Endothelial cell (in vitro differentiated cells): ENCODE measurements around the gene KRTAP5-9. TPM values are rescaled to one million over a fixed set of nuclear protein-coding genes. Genes with fewer than 3 reads are reported as not detected.

Experiments used
- DNase-seq: peaks from one replicate; pipeline ENCODE4 v3.0.0; 2021; ENCODE audit warnings: low spot score
- H3K27ac Mint-ChIP-seq: one replicate; pipeline ENCODE4 v1.8.0; 2021; ENCODE audit warnings: mixed read lengths, inconsistent platforms; ENCODE audit not compliant: unreplicated experiment
- H3K27me3 Mint-ChIP-seq: one replicate; pipeline ENCODE4 v1.8.0; 2021; ENCODE audit warnings: mild to moderate bottlenecking, moderate library complexity, mixed read lengths, inconsistent platforms; ENCODE audit not compliant: unreplicated experiment
- H3K36me3 Mint-ChIP-seq: one replicate; pipeline ENCODE4 v1.8.0; 2021; ENCODE audit warnings: mild to moderate bottlenecking, low read depth, mixed read lengths, inconsistent platforms; ENCODE audit not compliant: unreplicated experiment
- H3K4me1 Mint-ChIP-seq: one replicate; pipeline ENCODE4 v1.8.0; 2021; ENCODE audit warnings: mild to moderate bottlenecking, mixed read lengths, inconsistent platforms; ENCODE audit not compliant: unreplicated experiment
- H3K4me3 Mint-ChIP-seq: one replicate; pipeline ENCODE4 v1.8.0; 2021; ENCODE audit warnings: mild to moderate bottlenecking, mixed read lengths, inconsistent platforms; ENCODE audit not compliant: unreplicated experiment
- H3K9me3 Mint-ChIP-seq: one replicate; pipeline ENCODE4 v1.8.0; 2021; ENCODE audit warnings: mixed read lengths, inconsistent platforms; ENCODE audit not compliant: unreplicated experiment
- CTCF ChIP-seq: fragments of 200-600 bp; sonication (generic); IDR thresholded peaks from one replicate; pipeline ENCODE4 v1.5.0; 2021; ENCODE audit warnings: antibody characterized with exemption; ENCODE audit not compliant: unreplicated experiment
- total RNA-seq: library from RNA; stranded (reverse); fragmentation: NEBNext Ultra II Directional; extraction: Animal tissue kit (Norgen Biotek cat#: 25700); gene quantifications from one replicate; pipeline ENCODE4 v1.2.1, GENCODE V29; 2021; ENCODE audit not compliant: unreplicated experiment

Gene KRTAP5-9
- total RNA-seq, 1 donor from 2014 or later, result 0.80 TPM

GRCh38 chr11:71542382-71542781, 5.8 kb upstream of the KRTAP5-9 start:
- TF ChIP-seq CTCF, result no peak

GRCh38 chr11:71542879-71543777, 5.1 kb upstream of the KRTAP5-9 start:
- TF ChIP-seq CTCF, result no peak
- Mint-ChIP-seq H3K4me3 (no peak overlapping the region), H3K27me3 (peaks cover 12% of the 10 kb centered on the region), H3K27ac (no peak overlapping the region), H3K36me3 (peaks cover 4% of the 10 kb centered on the region), H3K9me3 (peaks cover 6% of the 10 kb centered on the region), H3K4me1 (peaks cover 34% of the 10 kb centered on the region)
- DNase-seq, result no peak

More at GRCh38 chr11:71542382-71542781, 5.8 kb upstream of the KRTAP5-9 start:
- Mint-ChIP-seq H3K4me1 (peaks cover 28% of the 10 kb centered on the region), H3K27me3 (peaks cover 9% of the 10 kb centered on the region), H3K27ac (no peak overlapping the region), H3K4me3 (no peak overlapping the region), H3K9me3 (peaks cover 6% of the 10 kb centered on the region), H3K36me3 (peaks cover 4% of the 10 kb centered on the region)
- DNase-seq, result no peak

- Mint-ChIP-seq H3K4me3 (no peak overlapping the region), H3K27me3 (peaks cover 12% of the 10 kb centered on the region), H3K36me3 (peaks cover 4% of the 10 kb centered on the region), H3K9me3 (peaks cover 6% of the 10 kb centered on the region), H3K4me1 (peaks cover 42% of the 10 kb centered on the region), H3K27ac (no peak overlapping the region)
- no peak for DNase-seq
- TF ChIP-seq CTCF, result no peak
Measured at GRCh38 chr11:71543866-71544265, 4.4 kb upstream of the KRTAP5-9 start.

- Mint-ChIP-seq H3K36me3 (peaks cover 4% of the 10 kb centered on the region), H3K4me3 (no peak overlapping the region), H3K27ac (peak overlapping the region; percentile 34), H3K9me3 (peaks cover 6% of the 10 kb centered on the region), H3K27me3 (peaks cover 12% of the 10 kb centered on the region), H3K4me1 (peaks cover 50% of the 10 kb centered on the region)
- DNase-seq, result no peak
- no peak for TF ChIP-seq CTCF
Measured at GRCh38 chr11:71544525-71545214, 3.5 kb upstream of the KRTAP5-9 start.
